HG02973 (cell line): Measurements from ENCODE around the gene SACM1L.

Source experiments
- ATAC-seq: cut with Tn5 transposase; IDR thresholded peaks from one replicate; pipeline ENCODE4 v1.9.1; 2021; ENCODE audit warnings: moderate library complexity; ENCODE audit not compliant: unreplicated experiment

Gene SACM1L

DNA sequence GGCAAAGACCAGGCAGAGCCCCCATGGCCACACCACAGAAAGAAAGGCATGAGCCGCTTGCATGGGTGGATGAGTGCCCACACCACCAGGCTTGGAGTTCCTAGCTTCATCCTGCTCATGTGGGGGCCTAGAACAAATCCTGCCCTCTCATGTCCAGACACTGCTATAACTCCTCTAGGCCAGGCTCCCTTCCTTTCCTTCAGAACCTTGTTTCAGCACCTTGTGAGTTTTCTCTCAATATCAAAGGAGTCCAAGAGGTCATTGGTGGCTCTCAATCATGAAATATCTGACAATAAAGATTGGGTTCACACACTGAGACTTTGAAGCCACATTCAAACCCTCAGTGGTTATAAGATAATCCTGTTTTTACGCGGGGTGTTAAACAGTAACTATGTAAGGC lies 94.5 kb downstream of the SACM1L start:
- ATAC-seq = no peak

GRCh38 chr3:45785605-45786150 lies 96.5 kb downstream of the SACM1L start:
- ATAC-seq = no peak

GRCh38 chr3:45786801-45787495 lies 97.8 kb downstream of the SACM1L start:
- no peak for ATAC-seq

GRCh38 chr3:45787551-45787950 lies 98.4 kb downstream of the SACM1L start:
- ATAC-seq = no peak

DNA sequence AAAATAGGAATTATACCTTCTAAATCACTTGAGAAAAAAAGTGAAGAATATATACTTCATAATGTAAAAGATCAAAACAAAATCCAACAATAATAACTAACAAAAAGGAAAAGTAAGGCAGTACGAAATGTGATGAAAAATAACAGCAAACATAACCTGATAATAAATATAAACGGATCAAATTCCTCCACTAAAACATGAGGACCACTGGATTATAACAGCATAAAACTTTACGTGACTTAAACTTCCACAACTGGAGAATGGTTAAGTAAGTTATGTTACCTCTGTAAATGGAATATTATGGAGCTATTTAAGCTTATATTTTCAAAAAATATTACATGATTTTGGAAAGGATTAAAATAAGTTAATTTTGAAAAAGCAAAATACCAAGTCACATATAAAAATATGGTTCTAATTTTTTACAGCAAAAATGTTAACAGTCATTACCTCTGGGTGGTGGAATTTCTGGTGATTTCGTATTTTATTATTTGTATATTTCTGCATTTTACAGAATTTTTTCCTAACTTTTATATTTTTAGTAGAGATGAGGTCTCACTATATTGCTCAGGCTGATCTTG lies 100.1 kb downstream of the SACM1L start:
- ATAC-seq = no peak

DNA sequence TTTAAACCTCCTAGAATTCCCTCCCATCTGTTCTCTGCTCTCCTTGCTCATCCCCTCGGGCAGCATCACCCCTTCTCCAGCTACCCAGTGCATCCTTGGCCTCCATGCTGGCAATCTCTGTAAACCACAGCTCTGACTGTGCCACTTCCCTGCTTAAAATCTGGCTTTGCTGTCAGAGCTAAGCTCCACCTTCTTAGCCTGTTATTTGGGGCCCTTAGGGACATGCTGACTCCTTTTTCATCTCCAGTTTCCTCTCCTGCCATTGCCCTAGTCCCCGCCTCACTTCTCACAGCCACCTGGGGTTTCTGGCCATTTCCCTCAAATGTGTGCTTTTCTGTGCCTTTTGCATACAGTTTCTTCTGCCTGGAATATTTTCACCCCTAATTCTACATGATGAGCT lies 101.4 kb downstream of the SACM1L start:
- ATAC-seq = no peak

GRCh38 chr3:45792036-45792435 lies 102.8 kb downstream of the SACM1L start:
- no peak for ATAC-seq

DNA sequence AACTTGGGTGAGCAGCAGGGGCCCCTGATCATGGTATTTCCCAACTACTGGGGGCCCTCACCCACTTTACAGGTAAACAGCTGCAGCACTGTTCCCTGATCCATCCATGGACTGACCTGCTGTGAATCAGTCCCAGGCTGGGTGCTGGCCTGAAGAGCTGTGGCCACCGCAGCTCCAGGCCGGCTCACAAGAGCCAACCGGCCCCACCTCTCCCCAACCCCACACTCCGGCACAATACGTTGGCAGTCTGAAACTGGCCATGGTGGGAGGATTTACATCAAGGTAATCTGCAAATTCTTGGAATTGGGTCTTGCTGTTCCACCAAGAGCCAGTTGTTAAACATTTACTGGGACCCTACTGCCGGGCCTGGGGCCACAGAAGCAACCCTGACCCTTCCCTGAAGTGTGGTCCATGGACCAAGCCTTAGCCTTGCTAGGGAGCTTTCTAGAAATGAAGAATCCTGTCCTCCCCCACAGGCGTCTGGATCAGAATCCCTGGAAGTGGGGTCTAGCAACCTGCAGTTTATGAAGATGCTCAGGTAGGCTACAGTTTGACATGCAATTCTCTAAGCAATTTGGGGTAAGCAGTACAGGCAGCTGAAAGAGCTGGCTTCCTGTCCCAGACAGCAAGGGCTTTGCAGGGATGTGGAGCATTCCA lies 103.4 kb downstream of the SACM1L start:
- no peak for ATAC-seq

GRCh38 chr3:45793482-45794176 lies 104.4 kb downstream of the SACM1L start:
- ATAC-seq = no peak

GRCh38 chr3:45794177-45794560 lies 105.0 kb downstream of the SACM1L start:
- no peak for ATAC-seq

- no peak for ATAC-seq
These were observed 105.5 kb downstream of the SACM1L start for GRCh38 chr3:45794660-45795059.
